HG02970 (cell line): Measurements from ENCODE around the gene GOSR1.
"Not testable (repeated sequence)": the region's sequence is repeated elsewhere in the genome, so short reads cannot be mapped to it uniquely, and the experiment has no call there.

ENCODE experiments used
- ATAC-seq: cut with Tn5 transposase; IDR thresholded peaks from one replicate; pipeline ENCODE4 v1.9.1; 2021; ENCODE audit warnings: mild to moderate bottlenecking, moderate library complexity, moderate number of reproducible peaks; ENCODE audit not compliant: unreplicated experiment, low FRiP score

GOSR1 gene

GRCh38 chr17:30541802-30542201 lies 64.6 kb downstream of the GOSR1 start:
- no peak for ATAC-seq

GRCh38 chr17:30543456-30543855 lies 66.2 kb downstream of the GOSR1 start:
- no peak for ATAC-seq

GRCh38 chr17:30545024-30545423 lies 67.8 kb downstream of the GOSR1 start:
- no peak for ATAC-seq

GRCh38 chr17:30547778-30548573 lies 70.8 kb downstream of the GOSR1 start:
- ATAC-seq: no peak

- ATAC-seq: not testable (repeated sequence)
Measured at GRCh38 chr17:30549181-30549580, 72.0 kb downstream of the GOSR1 start.

GRCh38 chr17:30549864-30550511 lies 72.8 kb downstream of the GOSR1 start:
- ATAC-seq: no peak

- ATAC-seq: no peak
Measured at GRCh38 chr17:30550512-30551273, 73.5 kb downstream of the GOSR1 start.

- not testable (repeated sequence) for ATAC-seq
Measured at GRCh38 chr17:30551274-30551995, 74.2 kb downstream of the GOSR1 start.

- no peak for ATAC-seq
Measured at GRCh38 chr17:30551996-30552339, 74.8 kb downstream of the GOSR1 start.

GRCh38 chr17:30552994-30553566 lies 75.9 kb downstream of the GOSR1 start:
- no peak for ATAC-seq

GRCh38 chr17:30553823-30554440 lies 76.7 kb downstream of the GOSR1 start:
- not testable (repeated sequence) for ATAC-seq

GRCh38 chr17:30554839-30555751 lies 77.9 kb downstream of the GOSR1 start:
- ATAC-seq: no peak

- no peak for ATAC-seq
Measured at GRCh38 chr17:30555942-30556341, 78.7 kb downstream of the GOSR1 start.

GRCh38 chr17:30556374-30557332 lies 79.4 kb downstream of the GOSR1 start:
- ATAC-seq: no peak

- ATAC-seq: no peak
Measured at GRCh38 chr17:30557916-30558685, 80.9 kb downstream of the GOSR1 start.

GRCh38 chr17:30558686-30559545 lies 81.7 kb downstream of the GOSR1 start:
- no peak for ATAC-seq
